ENCODE results near the gene DPP6.

The DPP6 gene

GRCh38 chr7:154474903-154475520 is 422.8 kb downstream of the DPP6 start:
- Histone ChIP-seq H3K27me3 (ENCODE audit: insufficient read depth, low read length, poor library complexity, severe bottlenecking) (no peaks in the 10 kb centered on the region), H2AFZ (ENCODE audit: low read length) (no peak overlapping the region), H3K9ac (ENCODE audit: low read depth, low read length, poor library complexity, severe bottlenecking) (no peak overlapping the region), H4K20me1 (ENCODE audit: insufficient read depth, low read length, poor library complexity, severe bottlenecking) (no peaks in the 10 kb centered on the region), H3K4me2 (ENCODE audit: low read depth, low read length, poor library complexity, severe bottlenecking) (no peak overlapping the region), H3K36me3 (ENCODE audit: insufficient read depth, low read length) (no peaks in the 10 kb centered on the region), H3K4me3 (ENCODE audit: low read length, poor library complexity, severe bottlenecking) (no peak overlapping the region), H3K9me2 (replicated peaks; ENCODE audit: low read depth, low read length) (no peaks in the 10 kb centered on the region), H3K9me3 (ENCODE audit: insufficient read depth, low read depth, low read length) (0 out of 2 replicates have a peak, but pooled peaks cover 3% of the 10 kb centered on the region), H3K4me1 (ENCODE audit: insufficient read depth, low read length, poor library complexity, severe bottlenecking) (no peaks in the 10 kb centered on the region), H3F3A (ENCODE audit: low read depth) (no peaks in the 10 kb centered on the region), H3K79me2 (ENCODE audit: insufficient read depth, low read length) (no peaks in the 10 kb centered on the region)
- no peak for TF ChIP-seq CTCF (conservative IDR thresholded peaks at IDR 0.05; ENCODE audit: low read length)
- no peak for TF ChIP-seq EZH2phosphoT487 (IDR thresholded peaks at IDR 0.05; ENCODE audit: borderline replicate concordance)

- Histone ChIP-seq H3K4me2 (ENCODE audit: low read depth, low read length, poor library complexity, severe bottlenecking) (no peak overlapping the region), H3K9me2 (replicated peaks; ENCODE audit: low read depth, low read length) (no peaks in the 10 kb centered on the region), H4K20me1 (ENCODE audit: insufficient read depth, low read length, poor library complexity, severe bottlenecking) (no peaks in the 10 kb centered on the region), H3K4me3 (ENCODE audit: low read length, poor library complexity, severe bottlenecking) (no peak overlapping the region), H2AFZ (ENCODE audit: low read length) (no peak overlapping the region), H3K36me3 (ENCODE audit: insufficient read depth, low read length) (no peaks in the 10 kb centered on the region), H3K9ac (ENCODE audit: low read depth, low read length, poor library complexity, severe bottlenecking) (no peak overlapping the region), H3K27me3 (ENCODE audit: insufficient read depth, low read length, poor library complexity, severe bottlenecking) (no peaks in the 10 kb centered on the region), H3F3A (ENCODE audit: low read depth) (no peaks in the 10 kb centered on the region), H3K79me2 (ENCODE audit: insufficient read depth, low read length) (no peaks in the 10 kb centered on the region), H3K9me3 (ENCODE audit: insufficient read depth, low read depth, low read length) (no peaks in the 10 kb centered on the region), H3K4me1 (ENCODE audit: insufficient read depth, low read length, poor library complexity, severe bottlenecking) (no peaks in the 10 kb centered on the region)
- TF ChIP-seq CTCF (conservative IDR thresholded peaks at IDR 0.05; ENCODE audit: low read length), result no peak
- TF ChIP-seq EZH2phosphoT487 (IDR thresholded peaks at IDR 0.05; ENCODE audit: borderline replicate concordance), result no peak
These were observed 423.7 kb downstream of the DPP6 start for GRCh38 chr7:154475864-154476263.

GRCh38 chr7:154480817-154481216 is 428.6 kb downstream of the DPP6 start:
- Histone ChIP-seq H3K4me3 (ENCODE audit: low read length, poor library complexity, severe bottlenecking) (no peak overlapping the region), H3K9me2 (replicated peaks; ENCODE audit: low read depth, low read length) (no peaks in the 10 kb centered on the region), H2AFZ (ENCODE audit: low read length) (no peak overlapping the region), H3K4me1 (ENCODE audit: insufficient read depth, low read length, poor library complexity, severe bottlenecking) (no peaks in the 10 kb centered on the region), H3F3A (ENCODE audit: low read depth) (no peaks in the 10 kb centered on the region), H3K27me3 (ENCODE audit: insufficient read depth, low read length, poor library complexity, severe bottlenecking) (no peaks in the 10 kb centered on the region), H3K9ac (ENCODE audit: low read depth, low read length, poor library complexity, severe bottlenecking) (no peak overlapping the region), H4K20me1 (ENCODE audit: insufficient read depth, low read length, poor library complexity, severe bottlenecking) (no peaks in the 10 kb centered on the region), H3K9me3 (ENCODE audit: insufficient read depth, low read depth, low read length) (no peaks in the 10 kb centered on the region), H3K4me2 (ENCODE audit: low read depth, low read length, poor library complexity, severe bottlenecking) (no peak overlapping the region), H3K36me3 (ENCODE audit: insufficient read depth, low read length) (no peaks in the 10 kb centered on the region), H3K79me2 (ENCODE audit: insufficient read depth, low read length) (no peaks in the 10 kb centered on the region)
- no peak for TF ChIP-seq EZH2phosphoT487 (IDR thresholded peaks at IDR 0.05; ENCODE audit: borderline replicate concordance)
- TF ChIP-seq CTCF (conservative IDR thresholded peaks at IDR 0.05; ENCODE audit: low read length), result no peak

All from Loucy (cell line).